Measurements from ENCODE around the gene PAK2.

PAK2 gene

GRCh38 chr3:196774191-196774820 is 34.6 kb downstream of the PAK2 start:
- H3K27ac ChIP-seq: no peak overlapping the region
- no peaks in the 10 kb centered on the region for H3K9me3 ChIP-seq (ENCODE audit: severe bottlenecking)
- no peak for DNase-seq

DNA sequence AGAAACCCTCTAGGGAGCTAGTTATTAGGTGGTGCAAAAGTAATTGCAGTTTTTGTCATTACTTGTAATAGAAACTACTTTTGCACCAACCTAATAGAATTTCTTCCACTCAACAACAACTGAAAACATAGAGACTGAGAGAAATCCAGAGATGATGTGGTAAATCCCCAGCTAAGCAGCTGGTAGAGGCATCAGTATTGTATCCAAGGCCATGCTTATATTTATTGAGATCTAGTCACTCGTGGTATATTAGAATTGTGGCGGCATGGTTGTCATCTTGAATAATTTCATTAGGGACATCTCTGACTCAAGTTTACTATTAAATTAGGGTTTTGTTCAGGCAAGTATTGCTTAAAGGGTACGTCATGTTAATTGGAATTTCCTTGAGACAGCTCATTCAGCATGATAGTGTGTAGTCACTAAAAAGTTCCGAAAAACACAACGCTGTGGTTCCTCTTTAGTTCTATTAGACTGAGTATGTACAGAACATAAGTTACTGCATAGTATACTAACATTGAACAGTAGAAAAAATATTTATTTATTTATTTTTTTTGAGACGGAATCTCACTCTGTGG is 35.3 kb downstream of the PAK2 start:
- no peaks in the 10 kb centered on the region for H3K36me3 ChIP-seq
- no peak overlapping the region for H3K27ac ChIP-seq
- TF ChIP-seq, protein P1, sequence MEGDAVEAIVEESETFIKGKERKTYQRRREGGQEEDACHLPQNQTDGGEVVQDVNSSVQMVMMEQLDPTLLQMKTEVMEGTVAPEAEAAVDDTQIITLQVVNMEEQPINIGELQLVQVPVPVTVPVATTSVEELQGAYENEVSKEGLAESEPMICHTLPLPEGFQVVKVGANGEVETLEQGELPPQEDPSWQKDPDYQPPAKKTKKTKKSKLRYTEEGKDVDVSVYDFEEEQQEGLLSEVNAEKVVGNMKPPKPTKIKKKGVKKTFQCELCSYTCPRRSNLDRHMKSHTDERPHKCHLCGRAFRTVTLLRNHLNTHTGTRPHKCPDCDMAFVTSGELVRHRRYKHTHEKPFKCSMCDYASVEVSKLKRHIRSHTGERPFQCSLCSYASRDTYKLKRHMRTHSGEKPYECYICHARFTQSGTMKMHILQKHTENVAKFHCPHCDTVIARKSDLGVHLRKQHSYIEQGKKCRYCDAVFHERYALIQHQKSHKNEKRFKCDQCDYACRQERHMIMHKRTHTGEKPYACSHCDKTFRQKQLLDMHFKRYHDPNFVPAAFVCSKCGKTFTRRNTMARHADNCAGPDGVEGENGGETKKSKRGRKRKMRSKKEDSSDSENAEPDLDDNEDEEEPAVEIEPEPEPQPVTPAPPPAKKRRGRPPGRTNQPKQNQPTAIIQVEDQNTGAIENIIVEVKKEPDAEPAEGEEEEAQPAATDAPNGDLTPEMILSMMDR (IDR thresholded peaks at IDR 0.05; ENCODE audit: low read depth, low read length): no peak
- no peaks in the 10 kb centered on the region for H3K27me3 ChIP-seq (ENCODE audit: insufficient read depth, low read depth, severe bottlenecking)
- no peak for DNase-seq
- no peak overlapping the region for H3K4me3 ChIP-seq (ENCODE audit: low read depth, low read length)
- H3K9me3 ChIP-seq (ENCODE audit: severe bottlenecking): no peaks in the 10 kb centered on the region

More at GRCh38 chr3:196774191-196774820, 34.6 kb downstream of the PAK2 start:
- Histone ChIP-seq H3K27me3 (ENCODE audit: insufficient read depth, low read depth, severe bottlenecking) (no peaks in the 10 kb centered on the region), H3K36me3 (no peaks in the 10 kb centered on the region), H3K4me3 (ENCODE audit: low read depth, low read length) (no peak overlapping the region)
- TF ChIP-seq, protein P1 (IDR thresholded peaks at IDR 0.05; ENCODE audit: low read depth, low read length): no peak

- TF ChIP-seq, protein P1 (IDR thresholded peaks at IDR 0.05; ENCODE audit: low read depth, low read length): no peak
- DNase-seq: no peak
Observed at GRCh38 chr3:196775938-196776337, 36.3 kb downstream of the PAK2 start.

GRCh38 chr3:196777836-196778235 is 38.2 kb downstream of the PAK2 start:
- Histone ChIP-seq H3K27ac (no peak overlapping the region), H3K9me3 (ENCODE audit: severe bottlenecking) (no peaks in the 10 kb centered on the region), H3K4me3 (ENCODE audit: low read depth, low read length) (no peak overlapping the region), H3K36me3 (no peaks in the 10 kb centered on the region), H3K27me3 (ENCODE audit: insufficient read depth, low read depth, severe bottlenecking) (no peaks in the 10 kb centered on the region)
- TF ChIP-seq, protein P1 (IDR thresholded peaks at IDR 0.05; ENCODE audit: low read depth, low read length): no peak
- DNase-seq: no peak

More at GRCh38 chr3:196775938-196776337, 36.3 kb downstream of the PAK2 start:
- no peak overlapping the region for H3K27ac ChIP-seq
- H3K4me3 ChIP-seq (ENCODE audit: low read depth, low read length): no peak overlapping the region
- H3K9me3 ChIP-seq (ENCODE audit: severe bottlenecking): no peaks in the 10 kb centered on the region
- H3K36me3 ChIP-seq: no peaks in the 10 kb centered on the region
- H3K27me3 ChIP-seq (ENCODE audit: insufficient read depth, low read depth, severe bottlenecking): no peaks in the 10 kb centered on the region

DNA sequence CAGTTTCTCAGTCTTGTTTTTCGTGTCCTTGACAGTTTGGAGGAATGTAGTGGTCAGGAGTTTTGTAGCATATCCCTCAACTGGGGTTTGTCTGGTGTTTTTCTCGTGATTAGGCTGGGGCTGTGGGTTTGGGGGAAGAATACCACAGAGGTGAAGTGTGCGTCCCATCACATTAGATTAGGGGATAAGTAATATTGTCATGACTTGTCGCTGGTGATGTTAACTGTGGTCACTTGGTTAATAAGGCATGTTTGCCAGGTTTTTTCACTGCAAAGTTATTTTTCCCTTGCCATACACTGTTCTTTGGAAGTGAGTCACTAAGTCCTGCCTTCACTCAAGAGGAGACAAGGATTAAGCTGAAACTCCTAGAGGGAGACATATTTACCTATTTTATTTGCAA is 39.1 kb downstream of the PAK2 start:
- DNase-seq: no peak
- Histone ChIP-seq H3K27ac (no peak overlapping the region), H3K36me3 (no peaks in the 10 kb centered on the region), H3K9me3 (ENCODE audit: severe bottlenecking) (no peaks in the 10 kb centered on the region), H3K27me3 (ENCODE audit: insufficient read depth, low read depth, severe bottlenecking) (no peaks in the 10 kb centered on the region), H3K4me3 (ENCODE audit: low read depth, low read length) (no peak overlapping the region)
- TF ChIP-seq, protein P1 (IDR thresholded peaks at IDR 0.05; ENCODE audit: low read depth, low read length): no peak
